OCI-LY7 (cell line): ENCODE data around the gene DTHD1.

Source experiments
- CTCF ChIP-seq: fragments of 200-600 bp; sonication (generic); conservative IDR thresholded peaks from 2 replicates; pipeline ENCODE4 v1.5.1; 2014; ENCODE audit warnings: mild to moderate bottlenecking, antibody characterized with exemption, low read length, moderate library complexity, mixed read lengths
- EZH2phosphoT487 ChIP-seq: fragments of 200-600 bp; sonication (generic); IDR thresholded peaks from 2 replicates; pipeline ENCODE4 v1.6.1; 2018; ENCODE audit warnings: low read depth, borderline replicate concordance, mild to moderate bottlenecking, mixed run types, antibody characterized with exemption, low read length, moderate library complexity, mixed read lengths

- TF ChIP-seq CTCF, result no peak
- no peak for TF ChIP-seq EZH2phosphoT487
Measured at GRCh38 chr4:36323816-36324419, 42.5 kb downstream of the DTHD1 start.
